Lower leg skin (tissue), 4 donors: ENCODE measurements around the gene PHRF1. TPM values are rescaled to one million over a fixed set of nuclear protein-coding genes. Genes with fewer than 3 reads are reported as not detected.

Source experiments
- DNase-seq, 2 donors: peaks; one replicate each; pipeline ENCODE4 v3.0.0-alpha.2; 2019; ENCODE audit warnings: low spot score in 2 of 2
- H3K4me3 ChIP-seq: fragments of 200-600 bp; sonication (generic); 2 replicates; pipeline ENCODE4 v1.5.1; 2017; ENCODE audit warnings: mild to moderate bottlenecking, low read depth; ENCODE audit not compliant: poor library complexity, severe bottlenecking
- POLR2A ChIP-seq, 2 donors: fragments of 450-650 bp; IDR thresholded peaks; one replicate each; pipeline ENCODE4 v1.6.1; 2016 to 2017; ENCODE audit warnings: antibody characterized with exemption in 2 of 2, mild to moderate bottlenecking in 1 of 2, moderate library complexity in 1 of 2
- WGBS, 2 donors: methylation state at CpG; one replicate each; pipeline ENCODE4 v1.1.5; 2018; 5-methylcytosine and 5-hydroxymethylcytosine counted together
- intact Hi-C: fragments of 100-400 bp; cut with DNase I; formaldehyde crosslinking; loops from one replicate; pipeline ENCODE4 v1.15.0; 2023; ENCODE audit warnings: low total_unique reads
- total RNA-seq, 4 donors: library from RNA; depleted of rRNA; stranded (reverse); fragments of >200 nt; gene quantifications; one replicate each; pipeline ENCODE4 v1.1.0, GENCODE V29; 2016
- TF ChIP-seq, protein P1 (sequence below), 3 donors: fragments of 450-650 bp; IDR thresholded peaks; one replicate each; pipeline ENCODE4 v1.5.1; 2016; ENCODE audit warnings: antibody characterized with exemption in 3 of 3, mild to moderate bottlenecking in 3 of 3, moderate library complexity in 2 of 3

PHRF1 gene
- total RNA-seq, 4 donors from 2014 or later, result 30.0 to 55.2 (median 31.5) TPM

DNA sequence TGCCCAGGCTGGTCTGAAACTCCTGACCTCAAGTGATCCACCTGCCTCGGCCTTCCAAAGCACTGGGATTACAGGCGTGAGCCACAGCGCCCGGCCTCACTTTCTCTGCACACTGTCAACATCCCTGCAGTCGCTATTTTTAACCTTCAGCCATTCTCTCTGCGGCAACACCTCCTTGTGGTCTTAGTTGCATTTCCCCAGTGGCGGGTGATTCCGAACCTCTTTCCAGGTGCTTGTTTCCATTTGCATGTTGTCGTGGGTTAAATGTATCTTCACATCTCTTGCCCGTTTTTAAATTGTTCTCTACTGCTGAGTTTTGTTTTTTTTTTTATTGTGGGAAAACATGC, 52.9 kb downstream of the PHRF1 start:
- 68 to 73% methylated on average over 10 of the region's 10 CpGs for WGBS, 2 donors
- DNase-seq, result no peak
- TF ChIP-seq POLR2A (IDR thresholded peaks at IDR 0.05), result no peak
- TF ChIP-seq, protein P1, sequence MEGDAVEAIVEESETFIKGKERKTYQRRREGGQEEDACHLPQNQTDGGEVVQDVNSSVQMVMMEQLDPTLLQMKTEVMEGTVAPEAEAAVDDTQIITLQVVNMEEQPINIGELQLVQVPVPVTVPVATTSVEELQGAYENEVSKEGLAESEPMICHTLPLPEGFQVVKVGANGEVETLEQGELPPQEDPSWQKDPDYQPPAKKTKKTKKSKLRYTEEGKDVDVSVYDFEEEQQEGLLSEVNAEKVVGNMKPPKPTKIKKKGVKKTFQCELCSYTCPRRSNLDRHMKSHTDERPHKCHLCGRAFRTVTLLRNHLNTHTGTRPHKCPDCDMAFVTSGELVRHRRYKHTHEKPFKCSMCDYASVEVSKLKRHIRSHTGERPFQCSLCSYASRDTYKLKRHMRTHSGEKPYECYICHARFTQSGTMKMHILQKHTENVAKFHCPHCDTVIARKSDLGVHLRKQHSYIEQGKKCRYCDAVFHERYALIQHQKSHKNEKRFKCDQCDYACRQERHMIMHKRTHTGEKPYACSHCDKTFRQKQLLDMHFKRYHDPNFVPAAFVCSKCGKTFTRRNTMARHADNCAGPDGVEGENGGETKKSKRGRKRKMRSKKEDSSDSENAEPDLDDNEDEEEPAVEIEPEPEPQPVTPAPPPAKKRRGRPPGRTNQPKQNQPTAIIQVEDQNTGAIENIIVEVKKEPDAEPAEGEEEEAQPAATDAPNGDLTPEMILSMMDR (IDR thresholded peaks at IDR 0.05), result no peak
- intact Hi-C loops, result no loop called here
- no peak overlapping the region for H3K4me3 ChIP-seq

DNA sequence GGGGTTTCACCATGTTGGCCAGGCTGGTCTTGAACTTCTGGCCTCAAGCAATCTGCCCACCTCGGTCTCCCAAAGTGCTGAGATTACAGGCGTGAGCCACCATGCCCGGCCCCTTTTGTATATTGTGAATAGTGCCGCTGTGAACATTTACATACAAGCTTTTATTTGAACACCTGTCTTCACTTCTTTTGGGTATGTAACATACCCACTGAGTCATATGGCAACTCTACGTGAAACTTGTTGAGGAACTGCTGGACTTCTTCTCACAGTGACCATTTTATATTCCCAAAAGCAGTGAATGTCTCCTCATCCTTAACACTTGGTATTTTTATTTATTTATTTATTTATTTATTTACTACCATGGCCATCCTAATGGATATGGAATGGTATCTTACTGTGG, 54.6 kb downstream of the PHRF1 start:
- no peak for TF ChIP-seq POLR2A (IDR thresholded peaks at IDR 0.05)
- TF ChIP-seq, protein P1 (IDR thresholded peaks at IDR 0.05), result no peak
- intact Hi-C loops, result no loop called here
- no peak for DNase-seq
- no peak overlapping the region for H3K4me3 ChIP-seq
- WGBS, 2 donors, result 94 to 95% methylated on average over 5 of the region's 5 CpGs

DNA sequence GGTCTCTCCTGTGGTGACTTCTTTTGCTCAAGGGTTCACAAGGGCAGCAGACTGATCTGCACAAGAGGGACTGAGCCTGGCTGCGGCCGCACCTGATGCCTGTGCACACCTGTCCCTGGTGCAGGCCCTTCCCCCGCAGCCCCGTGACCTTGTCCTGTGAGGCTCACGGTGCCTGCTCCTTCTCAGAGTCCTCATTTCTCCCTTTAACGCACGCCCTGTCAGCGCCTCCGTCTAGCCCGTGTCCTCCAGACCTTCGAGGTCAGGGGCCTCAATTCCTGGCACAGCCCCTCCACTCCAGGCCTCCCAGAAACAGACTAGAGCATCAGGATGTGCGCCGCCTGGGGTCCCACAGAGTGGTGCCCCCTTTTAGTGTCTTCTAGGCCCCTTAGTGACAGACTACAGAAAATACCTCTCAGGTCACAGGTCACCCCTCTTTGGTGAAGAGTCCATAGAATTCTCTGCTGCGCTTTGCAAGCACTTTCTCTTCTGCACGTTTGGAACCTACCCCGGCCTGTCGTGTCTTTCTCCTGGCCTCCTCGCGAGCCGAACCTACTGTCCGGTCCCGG, 59.8 kb downstream of the PHRF1 start:
- WGBS, 2 donors, result 75 to 77% methylated on average over 22 of the region's 22 CpGs
- no peak for DNase-seq
- intact Hi-C loops, result no loop called here
- TF ChIP-seq POLR2A (IDR thresholded peaks at IDR 0.05), result no peak
- TF ChIP-seq, protein P1 (IDR thresholded peaks at IDR 0.05), result no peak
- H3K4me3 ChIP-seq, result no peak overlapping the region

DNA sequence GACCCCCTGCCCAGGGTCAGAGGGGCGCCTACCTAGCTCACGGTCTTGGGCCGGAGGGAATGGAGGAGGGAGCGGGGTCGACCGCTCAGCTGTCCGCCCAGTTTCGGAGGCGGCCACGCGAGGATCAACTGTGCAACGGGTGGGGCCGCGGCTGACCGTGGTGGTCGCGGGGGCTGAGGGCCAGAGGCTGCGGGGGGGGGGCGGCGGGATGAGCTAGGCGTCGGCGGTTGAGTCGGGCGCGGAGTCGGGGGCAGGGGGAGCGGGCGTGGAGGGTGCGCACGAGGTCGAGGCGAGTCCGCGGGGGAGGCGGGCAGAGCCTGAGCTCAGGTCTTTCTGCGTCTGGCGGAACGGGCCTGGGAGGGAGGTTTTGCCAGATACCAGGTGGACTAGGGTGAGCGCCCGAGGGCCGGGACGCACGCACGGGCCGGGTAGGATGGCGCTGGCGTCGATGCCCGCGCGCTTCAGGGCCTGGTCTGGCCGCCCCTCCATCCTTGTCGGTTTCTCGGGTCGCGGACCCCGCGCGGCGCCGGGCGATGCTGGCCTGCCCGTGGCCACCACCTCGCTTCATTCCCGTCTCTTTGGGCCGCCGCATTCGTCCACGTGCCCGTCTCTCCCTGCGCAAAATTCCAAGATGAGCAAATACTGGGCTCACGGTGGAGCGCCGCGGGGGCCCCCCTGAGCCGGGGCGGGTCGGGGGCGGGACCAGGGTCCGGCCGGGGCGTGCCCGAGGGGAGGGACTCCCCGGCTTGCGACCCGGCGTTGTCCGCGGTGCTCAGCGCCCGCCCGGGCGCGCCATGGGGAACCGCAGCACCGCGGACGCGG, 60.5 kb downstream of the PHRF1 start, which contains the start of gene DRD4:
Gene DRD4, plus strand, starts transcription at position 759 of the 822 bp plus-strand sequence. Its CDS starts 36 bp downstream, at position 795.
- DNase-seq, result no peak
- 17 to 42% methylated on average over 32 to 69 of the region's 100 CpGs for WGBS, 2 donors
- intact Hi-C loops, result no loop called here

DNA sequence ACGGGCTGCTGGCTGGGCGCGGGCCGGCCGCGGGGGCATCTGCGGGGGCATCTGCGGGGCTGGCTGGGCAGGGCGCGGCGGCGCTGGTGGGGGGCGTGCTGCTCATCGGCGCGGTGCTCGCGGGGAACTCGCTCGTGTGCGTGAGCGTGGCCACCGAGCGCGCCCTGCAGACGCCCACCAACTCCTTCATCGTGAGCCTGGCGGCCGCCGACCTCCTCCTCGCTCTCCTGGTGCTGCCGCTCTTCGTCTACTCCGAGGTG, 61.0 kb downstream of the PHRF1 start:
- 8 to 11% methylated on average over 11 to 16 of the region's 34 CpGs for WGBS, 2 donors
- intact Hi-C loops, result no loop called here

More for the DNA sequence above, 60.5 kb downstream of the PHRF1 start, which contains the start of gene DRD4:
- H3K4me3 ChIP-seq, result no peak within 1 kb of the TSS
- no peak for TF ChIP-seq POLR2A (IDR thresholded peaks at IDR 0.05)
- TF ChIP-seq, protein P1 (IDR thresholded peaks at IDR 0.05), result no peak

More for the DNA sequence above, 61.0 kb downstream of the PHRF1 start:
- TF ChIP-seq POLR2A (IDR thresholded peaks at IDR 0.05), result no peak
- TF ChIP-seq, protein P1 (IDR thresholded peaks at IDR 0.05), result no peak
- DNase-seq, result no peak
- no peak overlapping the region for H3K4me3 ChIP-seq
